T follicular helper cell (primary cell): Measurements from ENCODE around the gene PILRA.
"Not testable (repeated sequence)": the region's sequence is repeated elsewhere in the genome, so short reads cannot be mapped to it uniquely, and the experiment has no call there.

Experiments used
- DNase-seq: peaks from one replicate; pipeline ENCODE4 v3.0.0-alpha.2; 2020; ENCODE audit warnings: low read depth

Gene PILRA

DNA sequence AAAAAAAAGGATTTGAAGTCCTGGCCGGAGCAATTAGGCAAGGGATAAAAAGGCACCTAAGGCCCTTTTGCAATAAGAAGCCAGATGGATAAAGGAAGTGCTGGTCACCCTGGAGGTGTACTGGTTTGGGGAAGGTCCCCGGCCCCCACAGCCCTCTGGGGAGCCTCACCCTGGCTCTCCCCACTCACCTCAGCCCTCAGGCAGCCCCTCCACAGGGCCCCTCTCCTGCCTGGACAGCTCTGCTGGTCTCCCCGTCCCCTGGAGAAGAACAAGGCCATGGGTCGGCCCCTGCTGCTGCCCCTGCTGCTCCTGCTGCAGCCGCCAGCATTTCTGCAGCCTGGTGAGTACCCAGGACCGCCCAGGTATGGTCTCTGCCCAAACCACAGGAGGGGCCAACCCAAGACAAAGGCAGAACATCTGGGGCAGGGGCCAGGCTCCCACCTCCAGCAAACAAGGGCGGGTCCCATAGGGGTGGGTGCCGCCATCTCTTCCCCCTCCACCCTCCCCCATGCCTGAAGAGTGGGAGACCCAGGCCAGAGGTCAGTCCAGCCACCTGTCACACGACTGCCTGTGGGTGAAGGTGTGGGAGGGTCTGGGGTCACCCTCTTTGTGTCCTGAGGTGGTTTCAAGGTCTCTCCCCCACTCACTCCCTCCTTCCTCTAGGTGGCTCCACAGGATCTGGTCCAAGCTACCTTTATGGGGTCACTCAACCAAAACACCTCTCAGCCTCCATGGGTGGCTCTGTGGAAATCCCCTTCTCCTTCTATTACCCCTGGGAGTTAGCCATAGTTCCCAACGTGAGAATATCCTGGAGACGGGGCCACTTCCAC is 15.0 kb upstream of the PILRA start, which contains the start of gene PILRB:
TSS of gene PILRB (plus strand) at position 91 of the 830 bp plus-strand sequence. CDS start at position 277, 186 bp downstream.
- no peak for DNase-seq

DNA sequence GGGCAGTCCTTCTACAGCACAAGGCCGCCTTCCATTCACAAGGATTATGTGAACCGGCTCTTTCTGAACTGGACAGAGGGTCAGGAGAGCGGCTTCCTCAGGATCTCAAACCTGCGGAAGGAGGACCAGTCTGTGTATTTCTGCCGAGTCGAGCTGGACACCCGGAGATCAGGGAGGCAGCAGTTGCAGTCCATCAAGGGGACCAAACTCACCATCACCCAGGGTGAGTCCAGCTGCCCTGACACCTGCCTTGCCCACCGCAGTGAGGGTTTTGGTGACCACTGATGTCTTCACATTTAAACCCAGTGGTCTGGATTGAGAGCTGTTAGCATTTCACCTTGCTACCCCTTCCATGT is 14.5 kb upstream of the PILRA start:
- no peak for DNase-seq

DNA sequence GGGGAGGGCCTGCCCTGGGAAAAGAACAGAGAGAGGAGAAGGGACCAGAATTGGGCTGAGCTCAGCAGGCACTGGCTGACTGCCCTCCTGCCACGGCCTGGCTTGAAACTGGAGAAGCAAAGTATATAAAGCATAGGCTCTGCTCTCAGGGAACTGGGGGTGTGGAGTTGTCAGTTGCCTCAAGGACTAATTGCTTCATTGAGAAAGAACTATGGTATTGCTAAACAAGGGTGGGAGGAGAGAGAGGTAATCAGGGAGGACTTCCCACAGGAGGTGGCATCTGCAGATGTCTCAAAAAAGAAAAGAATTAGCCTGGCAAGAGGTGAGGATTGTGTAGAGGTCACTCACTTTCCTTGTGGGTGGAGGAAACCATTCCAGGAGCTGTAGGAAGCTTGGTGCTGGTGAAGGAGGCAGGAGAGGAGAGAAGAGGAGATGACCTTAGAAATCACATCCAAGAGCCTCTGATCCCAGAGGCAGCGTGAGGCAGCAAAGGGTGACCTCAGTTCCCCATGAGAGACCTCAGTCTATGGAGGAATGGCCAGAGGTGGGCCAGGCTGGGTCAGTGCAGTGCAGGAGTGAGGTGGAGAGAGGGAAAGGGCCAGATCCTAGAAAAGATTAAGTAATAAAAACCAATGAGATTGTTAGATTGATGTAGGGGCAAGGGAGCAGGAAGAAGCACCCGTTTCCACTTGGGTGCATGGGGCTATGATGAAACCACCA is 13.0 kb upstream of the PILRA start:
- no peak for DNase-seq

DNA sequence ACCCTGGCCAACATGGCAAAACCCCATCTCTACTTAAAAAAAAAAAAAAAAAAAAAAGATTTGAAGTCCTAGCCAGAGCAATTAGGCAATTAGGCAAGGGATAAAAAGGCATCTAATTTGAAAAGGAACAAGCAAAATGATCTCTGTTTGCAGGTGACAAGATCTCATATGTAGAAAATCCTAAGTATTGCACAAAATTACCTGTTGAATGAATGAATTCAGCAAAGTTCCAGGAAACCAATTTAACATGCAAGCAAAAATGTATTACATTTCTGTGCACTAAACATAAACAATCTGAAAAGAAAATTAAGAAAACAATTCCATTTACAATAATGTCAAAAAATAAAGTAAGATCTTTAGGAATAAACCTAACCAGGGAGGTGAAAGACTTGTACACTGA is 10.2 kb upstream of the PILRA start:
- no peak for DNase-seq

DNA sequence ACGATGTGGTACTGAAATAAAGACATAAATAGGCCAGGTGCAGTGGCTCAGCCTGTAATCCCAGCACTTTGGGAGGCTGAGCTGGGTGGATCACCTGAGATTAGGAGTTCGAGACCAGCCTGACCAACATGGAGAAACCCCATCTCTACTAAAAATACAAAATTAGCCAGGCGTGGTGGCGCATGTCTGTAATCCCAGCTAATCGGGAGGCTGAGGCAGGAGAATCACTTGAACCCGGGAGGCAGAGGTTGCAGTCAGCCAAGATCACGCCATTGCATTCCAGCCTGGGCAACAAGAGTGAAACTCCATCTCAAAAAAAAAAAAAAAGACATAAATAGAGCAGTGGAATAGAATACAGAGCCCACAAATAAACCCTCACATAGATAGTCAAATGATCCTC is 9.5 kb upstream of the PILRA start:
- not testable (repeated sequence) for DNase-seq

DNA sequence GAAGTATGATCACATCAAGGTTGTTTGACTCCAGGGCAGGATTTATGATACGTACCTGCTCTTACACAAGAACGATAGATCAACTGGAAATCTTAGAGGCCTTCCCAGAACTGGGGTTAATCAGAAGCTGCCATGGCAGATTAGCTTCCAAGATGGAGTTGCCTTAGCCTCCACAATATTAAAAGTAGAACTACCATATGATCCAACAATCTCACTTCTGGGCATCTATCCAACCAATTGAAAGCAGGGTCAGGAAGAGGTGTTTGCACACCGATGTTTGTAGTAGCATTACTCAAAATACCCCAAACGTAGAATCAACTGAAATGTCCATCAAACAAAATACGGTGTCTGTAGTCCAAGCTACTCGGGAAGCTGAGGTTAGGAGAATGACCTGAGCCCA is 8.8 kb upstream of the PILRA start:
- DNase-seq: no peak

DNA sequence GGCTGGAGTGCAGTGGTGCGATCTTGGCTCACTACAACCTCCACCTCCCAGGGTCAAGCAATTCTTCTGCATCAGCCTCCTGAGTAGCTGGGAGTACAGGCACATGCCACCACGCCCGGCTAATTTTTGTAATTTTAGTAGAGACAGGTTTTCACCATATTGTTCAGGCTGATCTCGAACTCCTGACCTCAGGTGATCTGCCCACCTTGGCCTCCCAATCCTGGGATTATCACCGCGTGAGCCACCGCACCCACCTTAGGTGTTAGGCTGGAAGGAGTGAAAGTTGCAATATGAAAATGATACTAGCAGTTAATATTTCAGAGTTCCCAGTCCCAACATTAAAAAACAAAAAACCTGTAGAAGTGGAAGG is 7.3 kb upstream of the PILRA start:
- DNase-seq: not testable (repeated sequence)

DNA sequence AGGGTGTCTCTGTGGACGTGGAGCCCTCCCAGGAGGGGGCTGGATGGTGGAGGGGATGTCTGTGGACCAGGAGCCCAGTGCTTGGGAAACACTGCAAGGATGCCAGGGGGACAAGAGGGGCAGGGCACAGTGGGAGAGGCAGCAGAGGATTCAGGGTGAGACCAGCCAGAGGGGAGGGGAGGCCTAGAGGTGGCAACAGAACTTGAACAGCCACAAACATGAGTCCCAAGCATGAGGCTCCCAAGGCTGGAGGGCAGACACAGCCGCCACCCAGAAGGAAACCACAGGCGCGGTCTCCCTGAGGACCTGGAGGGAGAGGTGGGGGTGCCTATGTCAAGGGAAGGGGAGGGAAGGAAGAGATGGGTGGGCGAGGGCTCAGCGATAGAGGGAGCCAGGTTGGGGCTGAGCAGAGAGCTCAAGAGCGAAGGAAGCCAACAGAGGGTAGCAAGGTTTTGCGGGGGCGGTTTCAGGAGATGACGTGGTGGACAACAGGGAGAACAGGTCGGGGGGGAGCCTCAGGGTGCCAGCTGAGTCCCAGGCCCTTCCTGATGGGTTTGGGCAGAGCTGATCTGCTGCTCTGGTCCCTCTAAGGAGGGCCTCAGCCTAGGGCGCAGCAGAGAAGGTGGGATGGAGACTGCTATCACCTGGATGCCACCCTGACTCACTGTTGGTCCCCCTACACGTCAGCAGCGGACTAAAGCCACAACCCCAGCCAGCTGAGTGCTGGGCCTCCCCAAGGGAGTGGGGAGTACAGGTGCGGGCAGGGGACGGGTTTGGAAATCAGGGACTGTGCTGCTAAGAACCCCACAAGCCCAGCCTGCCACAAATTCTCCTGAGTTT is 6.7 kb upstream of the PILRA start:
- no peak for DNase-seq

DNA sequence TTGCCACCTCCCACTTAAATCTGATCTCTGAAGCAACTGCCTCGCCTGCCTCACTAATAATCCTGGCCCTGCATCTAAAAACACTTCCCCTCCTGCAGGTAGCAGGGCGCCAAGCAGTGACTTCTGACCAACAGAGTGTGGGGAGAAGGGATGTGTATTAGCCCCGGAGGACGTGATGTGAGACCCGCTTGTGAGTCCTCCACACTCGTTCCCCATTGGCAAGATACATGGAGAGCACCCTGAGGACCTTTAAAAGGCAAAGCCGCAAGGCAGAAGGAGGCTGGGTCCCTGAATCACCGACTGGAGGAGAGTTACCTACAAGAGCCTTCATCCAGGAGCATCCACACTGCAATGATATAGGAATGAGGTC is 6.1 kb upstream of the PILRA start:
- DNase-seq: no peak

DNA sequence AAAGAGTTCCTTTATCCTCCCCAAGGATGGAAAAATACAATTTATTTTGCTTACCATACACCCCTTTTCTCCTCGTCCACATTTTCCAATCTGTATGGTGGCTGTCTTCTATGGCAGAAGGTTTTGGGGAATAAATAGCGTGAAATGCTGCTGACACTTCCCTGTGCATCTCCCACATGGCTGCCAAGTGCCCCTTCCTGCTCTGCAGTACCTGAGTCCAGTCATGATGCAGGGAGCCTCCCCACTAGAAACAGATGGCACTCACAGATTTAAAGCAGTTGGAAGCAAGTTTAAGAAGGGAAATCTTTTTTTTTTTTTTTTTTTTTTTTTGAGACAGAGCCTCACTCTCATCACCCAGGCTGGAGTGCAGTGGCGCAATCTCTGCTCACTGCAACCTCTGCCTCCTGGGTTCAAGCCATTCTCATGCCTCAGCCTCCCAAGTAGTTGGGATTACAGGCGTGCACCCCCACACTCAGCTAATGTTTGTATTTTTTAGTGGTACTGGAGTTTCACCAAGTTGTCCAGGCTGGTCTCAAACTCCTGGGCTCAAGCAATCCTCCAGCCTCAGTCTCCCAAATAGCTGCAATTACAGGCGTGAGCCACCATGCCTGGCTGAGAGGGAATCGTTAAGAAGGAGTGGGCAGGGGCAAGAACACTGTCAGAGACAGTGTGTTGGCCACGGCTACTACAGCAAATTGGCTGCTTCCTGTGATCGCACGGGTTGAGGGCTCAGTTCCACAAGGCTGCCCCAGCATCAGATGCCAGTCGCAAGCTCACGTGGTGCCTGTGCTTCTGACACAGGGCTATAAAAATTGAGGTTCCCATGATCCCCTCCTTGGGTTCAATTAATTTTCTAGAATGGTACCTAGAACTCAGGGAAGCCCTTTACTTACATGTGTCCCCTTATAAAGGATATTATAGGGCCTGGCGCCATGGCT is 5.3 kb upstream of the PILRA start:
- DNase-seq: no peak

DNA sequence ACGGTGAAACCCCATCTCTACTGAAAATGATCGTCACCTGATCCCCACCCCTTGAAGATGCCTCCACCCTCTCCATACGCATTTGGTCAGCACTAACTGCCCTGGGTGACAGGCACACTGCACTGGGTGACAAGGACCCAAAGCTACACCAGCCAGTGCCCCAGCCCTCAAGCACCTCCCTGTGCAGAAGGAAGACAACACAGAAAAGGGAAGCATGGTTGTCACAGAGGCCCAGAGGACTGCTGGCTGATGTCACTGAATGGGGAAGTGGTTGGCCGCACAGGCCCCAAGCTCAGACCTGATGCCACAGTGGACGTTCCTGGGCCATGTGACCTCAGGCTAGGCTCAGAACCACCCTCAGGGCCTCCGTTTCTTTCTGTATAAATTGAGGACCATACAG is 4.2 kb upstream of the PILRA start:
- DNase-seq: no peak

DNA sequence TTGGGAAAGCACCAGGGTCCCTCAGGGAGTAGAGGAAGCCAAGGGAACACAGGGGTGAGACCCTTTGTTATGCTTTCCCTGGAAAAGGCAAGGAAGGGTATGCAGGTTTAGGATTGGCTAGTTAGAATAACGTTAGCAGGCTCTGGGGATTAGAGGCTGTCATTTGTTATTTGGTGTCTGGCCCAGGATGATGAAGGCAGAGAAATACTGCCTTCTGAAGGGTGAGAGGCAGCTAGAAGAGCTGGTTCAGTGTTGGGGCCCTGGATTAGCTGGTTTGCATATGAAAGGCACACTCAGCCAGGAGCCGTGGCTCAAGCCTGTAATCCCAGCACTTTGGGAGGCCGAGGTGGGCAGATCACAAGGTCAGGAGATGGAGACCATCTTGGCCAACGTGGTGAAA is 3.0 kb upstream of the PILRA start:
- DNase-seq: no peak

DNA sequence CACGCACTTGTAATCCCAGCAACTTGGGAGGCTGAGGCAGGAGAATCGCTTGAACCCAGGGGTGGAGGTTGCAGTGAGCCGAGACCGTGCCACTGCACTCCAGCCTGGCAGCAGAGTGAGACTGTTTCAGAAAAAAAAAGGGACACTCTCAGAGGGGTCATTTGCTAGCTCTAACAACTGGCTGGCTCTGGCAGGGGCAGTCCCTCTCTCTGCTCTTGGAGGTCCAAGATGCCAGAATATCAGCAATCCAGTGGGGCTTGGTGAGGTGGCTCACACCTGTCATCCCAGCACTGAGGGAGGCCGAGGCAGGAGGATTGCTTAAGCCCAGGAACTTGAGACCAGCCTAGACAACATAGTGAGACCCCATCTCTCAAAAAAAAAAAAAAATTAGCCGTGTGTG is 2.5 kb upstream of the PILRA start:
- no peak for DNase-seq

DNA sequence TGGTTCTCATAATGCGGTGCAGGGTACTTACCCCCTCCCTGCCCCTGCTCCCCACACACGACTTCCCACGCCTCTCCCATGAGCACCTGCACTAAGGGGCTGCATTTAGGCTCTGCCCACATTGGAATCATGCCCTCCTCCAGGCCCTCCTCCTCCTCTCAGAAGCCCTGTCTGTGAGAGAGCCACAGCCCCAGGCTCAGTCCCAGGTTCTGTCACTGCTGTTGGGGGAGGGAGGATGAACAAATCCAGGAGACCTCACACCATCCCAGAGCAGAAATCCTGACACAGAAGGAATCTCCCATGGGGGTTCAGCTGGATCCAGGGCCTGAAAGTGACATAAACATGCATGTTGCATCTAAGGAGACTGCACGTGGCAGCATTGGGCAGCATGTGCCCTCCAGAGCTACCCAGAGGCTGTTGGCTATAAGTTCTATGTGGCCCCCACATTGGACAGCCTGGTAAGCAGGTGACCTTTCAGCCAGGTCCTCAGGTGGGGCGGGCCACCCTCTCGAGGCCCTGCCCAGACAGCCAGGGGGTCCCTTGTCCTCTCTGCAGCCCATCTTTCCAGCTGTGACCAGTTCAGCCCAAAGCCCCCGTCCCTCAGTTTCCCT is 1.6 kb upstream of the PILRA start:
- no peak for DNase-seq

DNA sequence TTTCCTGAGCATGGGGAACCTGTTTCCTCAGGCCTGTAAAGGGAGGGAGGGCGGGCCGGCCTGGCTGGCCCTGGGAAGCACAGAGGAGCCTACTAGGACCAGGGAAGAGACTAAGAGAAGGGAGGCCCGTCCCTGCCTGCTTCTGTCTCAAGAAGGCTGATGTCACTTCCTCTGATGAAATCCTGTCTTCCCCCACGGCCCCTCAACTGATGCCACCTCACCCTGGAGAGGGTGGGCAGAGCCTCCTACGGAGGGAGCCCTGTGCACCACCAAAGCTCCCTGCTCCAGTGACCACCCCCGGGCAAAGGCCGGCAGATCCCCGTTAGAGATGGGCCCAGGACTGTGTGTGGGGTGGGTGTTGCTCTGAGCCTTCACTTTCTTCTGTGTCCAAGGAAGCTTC is 1.0 kb upstream of the PILRA start:
- no peak for DNase-seq

DNA sequence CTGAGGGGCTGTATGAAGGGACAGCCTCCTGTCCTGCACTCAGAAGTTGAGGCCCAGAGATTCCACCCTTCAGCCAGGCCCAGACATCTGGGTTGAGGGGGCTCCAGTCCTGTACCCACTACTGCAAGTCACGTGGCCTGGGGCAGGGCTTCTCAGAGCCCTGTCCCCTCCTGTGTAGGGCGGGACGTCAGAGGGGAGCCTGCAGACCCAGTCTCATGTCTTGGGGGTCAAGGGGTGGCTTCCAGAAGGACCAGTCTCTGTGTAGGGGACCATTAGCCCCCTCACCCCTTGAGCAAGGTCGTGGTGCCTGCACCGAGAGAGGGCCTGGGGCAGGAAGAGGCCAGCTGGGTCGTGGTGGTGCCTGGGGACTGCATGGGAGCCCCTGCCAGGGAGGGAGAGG is 593 bp upstream of the PILRA start:
- DNase-seq: no peak

DNA sequence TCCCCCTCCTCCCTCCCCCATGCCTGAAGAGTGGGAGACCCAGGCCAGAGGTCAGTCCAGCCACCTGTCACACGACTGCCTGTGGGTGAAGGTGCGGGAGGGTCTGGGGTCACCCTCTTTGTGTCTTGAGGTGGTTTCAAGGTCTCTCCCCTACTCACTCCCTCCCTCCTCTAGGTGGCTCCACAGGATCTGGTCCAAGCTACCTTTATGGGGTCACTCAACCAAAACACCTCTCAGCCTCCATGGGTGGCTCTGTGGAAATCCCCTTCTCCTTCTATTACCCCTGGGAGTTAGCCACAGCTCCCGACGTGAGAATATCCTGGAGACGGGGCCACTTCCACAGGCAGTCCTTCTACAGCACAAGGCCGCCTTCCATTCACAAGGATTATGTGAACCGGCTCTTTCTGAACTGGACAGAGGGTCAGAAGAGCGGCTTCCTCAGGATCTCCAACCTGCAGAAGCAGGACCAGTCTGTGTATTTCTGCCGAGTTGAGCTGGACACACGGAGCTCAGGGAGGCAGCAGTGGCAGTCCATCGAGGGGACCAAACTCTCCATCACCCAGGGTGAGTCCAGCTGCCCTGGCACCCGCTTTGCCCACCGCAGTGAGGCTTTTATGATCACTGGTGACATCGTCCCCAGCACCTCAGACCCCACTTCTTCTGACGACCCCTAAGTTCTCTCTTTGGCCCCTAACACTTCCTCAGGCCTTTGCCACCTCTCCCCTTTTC is 747 bp downstream of the PILRA start:
- not testable (repeated sequence) for DNase-seq

DNA sequence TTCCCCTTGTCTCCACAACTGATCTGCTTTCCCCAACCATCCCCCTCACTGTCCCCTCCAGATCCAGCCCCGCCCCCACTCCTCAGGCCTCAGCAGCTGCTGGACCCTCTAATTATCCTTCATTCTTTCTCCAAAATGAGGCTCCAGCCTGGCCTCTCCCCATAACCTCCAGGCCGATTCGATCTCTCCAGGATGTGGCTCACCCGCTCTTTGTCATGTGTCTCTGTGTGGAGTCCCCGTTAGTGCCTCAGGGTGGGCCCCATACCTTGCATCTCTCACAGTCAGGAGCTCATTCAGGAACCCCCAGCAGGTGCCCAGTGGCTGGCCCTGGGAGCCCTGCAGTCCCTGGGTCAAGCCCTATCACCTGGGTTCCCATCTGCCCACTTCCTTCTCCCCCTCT is 1.3 kb downstream of the PILRA start:
- DNase-seq: no peak

DNA sequence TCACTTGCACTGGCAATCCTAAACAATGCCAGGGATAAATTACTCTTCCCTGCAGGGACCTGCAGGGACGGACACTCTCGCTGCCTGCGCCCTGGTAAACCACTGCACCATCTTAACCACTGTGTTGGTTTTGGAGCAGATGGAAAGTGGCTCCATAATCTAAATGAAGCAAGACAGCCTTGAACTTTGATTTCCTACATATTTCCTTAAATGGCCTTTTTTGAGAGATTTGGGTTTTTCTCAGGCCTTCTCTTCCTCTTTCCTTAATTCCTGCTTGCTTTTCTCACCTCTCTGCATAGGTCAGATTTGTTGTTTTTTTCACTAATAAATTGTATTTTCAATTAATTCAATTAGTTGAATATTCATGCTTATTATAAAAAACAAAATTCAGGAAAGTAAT is 2.8 kb downstream of the PILRA start:
- DNase-seq: no peak

DNA sequence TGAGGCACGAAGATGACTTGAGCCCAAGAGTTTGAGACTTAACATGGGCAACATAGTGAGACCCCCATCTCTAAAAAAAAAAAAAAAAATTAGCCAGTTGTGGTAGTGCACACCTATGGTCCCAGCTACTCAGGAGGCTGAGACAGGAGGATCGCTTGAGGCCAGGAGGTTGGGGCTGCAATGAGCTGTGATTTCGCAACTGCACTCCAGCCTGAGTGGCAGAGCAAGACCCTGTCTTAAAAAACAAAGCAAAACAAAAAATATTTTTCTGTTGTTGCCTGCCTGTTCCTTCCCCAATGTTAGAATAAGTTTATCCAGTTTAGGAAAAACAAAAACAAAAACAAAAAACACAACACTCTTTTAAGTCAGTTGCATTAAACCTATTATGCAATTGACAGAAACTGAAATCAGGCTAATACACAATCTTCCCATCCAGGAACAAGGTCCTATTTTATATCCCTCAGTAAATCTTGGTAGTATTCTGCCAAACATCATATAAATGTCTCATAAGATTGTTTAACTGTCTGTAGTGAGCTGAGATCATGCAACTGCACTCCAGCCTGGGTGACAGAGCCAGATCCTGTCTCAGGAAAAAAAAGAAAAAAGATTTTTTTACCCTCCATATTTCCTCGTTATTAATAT is 4.9 kb downstream of the PILRA start:
- DNase-seq: no peak
